K562 (cell line): ENCODE data around the gene SLC37A3. TPM values are rescaled to one million over a fixed set of nuclear protein-coding genes. Genes with fewer than 3 reads are reported as not detected.

Experiments
- CBX1 ChIP-seq: sonication (generic); IDR thresholded peaks from 2 replicates; pipeline ENCODE4 v1.6.1; 2016; ENCODE audit warnings: antibody characterized with exemption, low read depth, mild to moderate bottlenecking
- DNMT1 ChIP-seq: fragments of 450-650 bp; IDR thresholded peaks from 2 replicates; pipeline ENCODE4 v1.6.1; 2016; ENCODE audit warnings: antibody characterized with exemption, mild to moderate bottlenecking
- FOXA1 ChIP-seq: fragments of 450-650 bp; IDR thresholded peaks from 2 replicates; pipeline ENCODE4 v1.6.1; 2016; ENCODE audit warnings: mild to moderate bottlenecking, borderline replicate concordance
- KDM4B ChIP-seq, 2 experiments: fragments of 450-650 bp in 1 of 2; sonication (generic) in 1 of 2; IDR thresholded peaks; 2 replicates each; pipeline ENCODE4 v1.6.1; 2016 to 2017; ENCODE audit warnings: borderline replicate concordance in 2 of 2, antibody characterized with exemption in 1 of 2, low read depth in 1 of 2, mild to moderate bottlenecking in 1 of 2
- MYC ChIP-seq, 2 experiments: fragments of 250-450 bp in 1 of 2; sonication (Bioruptor Pico) in 1 of 2; IDR thresholded peaks; 2 replicates each; pipeline versions ENCODE4 v1.5.1 to v1.6.1; 2012 to 2021; ENCODE audit warnings: low read depth in 2 of 2, borderline replicate concordance in 1 of 2, improper control_type of control experiment in 1 of 2, low read length in 1 of 2, mild to moderate bottlenecking in 1 of 2, moderate library complexity in 1 of 2
- OTX1 ChIP-seq: fragments of 450-650 bp; formaldehyde crosslinking; IDR thresholded peaks from 2 replicates; pipeline ENCODE4 v1.4.0; 2022; ENCODE audit warnings: mild to moderate bottlenecking
- THRAP3 ChIP-seq: fragments of 450-650 bp; IDR thresholded peaks from 2 replicates; pipeline ENCODE4 v1.6.1; 2016; ENCODE audit warnings: mild to moderate bottlenecking, inconsistent platforms, borderline replicate concordance
- ZNF431 ChIP-seq: sonication (generic); formaldehyde crosslinking; IDR thresholded peaks from 2 replicates; pipeline ENCODE4 v1.8.0; 2022; ENCODE audit warnings: mild to moderate bottlenecking, missing genetic modification reagents
- ZNF586 ChIP-seq: fragments of 450-650 bp; formaldehyde crosslinking; conservative IDR thresholded peaks from 2 replicates; pipeline ENCODE4 v1.4.0; 2020; ENCODE audit warnings: mild to moderate bottlenecking, moderate library complexity
- polyA plus RNA-seq, 8 experiments: library from polyadenylated mRNA; depleted of rRNA in 4 of 8; stranded (reverse) in 5 of 8; unstranded in 3 of 8; fragments of >200 nt; fragmentation: Nextera tagmentation in 2 of 8; fragmentation: Illumina TruSeq in 1 of 8; extraction: Ambion mirVana in 2 of 8; extraction: Trizol in 1 of 8; gene quantifications; 2 replicates each; pipeline versions ENCODE4 v1.2.1 to v1.2.3, GENCODE V29; 2011 to 2014; ENCODE audit warnings: inconsistent platforms in 1 of 8, missing spikeins in 1 of 8
- total RNA-seq, 7 experiments: library from RNA; depleted of rRNA in 6 of 7; stranded (reverse); fragments of >200 nt in 6 of 7; fragmentation: Illumina TruSeq in 2 of 7; extraction: Trizol in 2 of 7; gene quantifications; 2 replicates each; pipeline versions ENCODE4 v1.2.1 to v1.2.3, GENCODE V29; 2011 to 2021; ENCODE audit warnings: low replicate concordance in 1 of 7
- TF ChIP-seq, protein P1 (sequence below), 2 experiments: fragments of 150-350 bp in 1 of 2; IDR thresholded peaks; 2 replicates each; pipeline ENCODE4 v1.6.1; 2012 to 2016; ENCODE audit warnings: low read depth in 2 of 2, low read length in 2 of 2, mild to moderate bottlenecking in 1 of 2, moderate library complexity in 1 of 2
- TF ChIP-seq, protein P2 (sequence below): sonication (generic); formaldehyde crosslinking; IDR thresholded peaks from 2 replicates; pipeline ENCODE4 v1.5.0; 2020; ENCODE audit warnings: missing genetic modification reagents
- TF ChIP-seq, protein P3 (sequence below): sonication (generic); formaldehyde crosslinking; IDR thresholded peaks from 2 replicates; pipeline ENCODE4 v1.9.0; 2022; ENCODE audit warnings: mild to moderate bottlenecking, missing genetic modification reagents
- TF ChIP-seq, protein P4 (sequence below): sonication (generic); formaldehyde crosslinking; IDR thresholded peaks from 2 replicates; pipeline ENCODE4 v1.8.0; 2022; ENCODE audit warnings: mild to moderate bottlenecking, missing genetic modification reagents
- TF ChIP-seq, protein P5 (sequence below): fragments of 250-450 bp; sonication (Bioruptor Pico); IDR thresholded peaks from 2 replicates; pipeline ENCODE4 v1.8.0; 2022; ENCODE audit warnings: inconsistent platforms

Gene SLC37A3
- total and polyA plus RNA-seq, 9 of the 15 experiments (the other 6 are each of a cell fraction or from before 2014, with no cell fraction given) = 11.7 to 59.1 (median 26.8) TPM

DNA sequence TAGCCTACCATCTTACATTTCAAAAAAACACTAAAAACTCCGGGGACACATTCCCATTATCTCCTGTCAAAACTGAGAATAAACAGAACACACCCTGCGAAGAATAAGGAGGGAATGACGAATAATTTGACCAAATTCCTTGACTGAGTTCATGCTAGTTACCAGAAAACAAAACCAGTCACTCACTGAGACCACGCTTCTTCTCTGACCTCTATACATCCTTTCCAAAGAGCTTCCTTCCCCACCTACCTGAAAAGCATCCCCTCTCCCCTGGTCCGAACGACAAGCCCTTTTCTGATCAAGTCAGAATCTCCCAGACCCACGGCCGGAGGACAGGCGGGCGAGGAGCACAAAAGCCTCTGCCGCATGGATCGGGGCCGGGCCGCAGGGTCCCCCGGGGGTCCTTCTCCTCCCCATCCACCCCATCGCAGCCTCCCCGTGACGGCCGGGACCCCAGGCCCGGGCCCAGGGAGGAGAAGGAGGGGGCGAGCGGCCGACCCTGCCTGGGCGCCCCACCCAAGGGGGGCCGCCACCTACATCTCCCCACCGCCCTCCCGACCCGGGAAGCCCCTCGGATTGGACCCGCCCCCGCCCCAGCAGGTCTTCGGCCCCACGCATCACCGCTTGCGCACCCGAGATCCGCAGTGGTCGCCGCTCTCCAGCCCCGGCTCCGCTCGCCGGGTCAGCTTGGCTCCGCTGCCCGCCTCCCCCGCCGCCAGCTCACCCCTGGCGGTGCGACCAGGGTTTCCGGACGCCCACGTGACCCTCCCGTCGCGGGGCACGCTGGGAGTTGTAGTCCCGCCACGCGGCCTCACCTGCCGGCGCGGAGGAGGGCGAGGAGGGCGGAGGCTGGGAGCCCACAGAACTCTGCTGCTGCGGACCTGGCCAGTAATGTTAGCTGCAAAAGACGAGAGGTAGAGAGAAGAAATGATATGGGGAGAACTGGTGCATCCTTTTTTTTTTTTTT, at the start of gene SLC37A3 (continued):
- TF ChIP-seq, protein P1, sequence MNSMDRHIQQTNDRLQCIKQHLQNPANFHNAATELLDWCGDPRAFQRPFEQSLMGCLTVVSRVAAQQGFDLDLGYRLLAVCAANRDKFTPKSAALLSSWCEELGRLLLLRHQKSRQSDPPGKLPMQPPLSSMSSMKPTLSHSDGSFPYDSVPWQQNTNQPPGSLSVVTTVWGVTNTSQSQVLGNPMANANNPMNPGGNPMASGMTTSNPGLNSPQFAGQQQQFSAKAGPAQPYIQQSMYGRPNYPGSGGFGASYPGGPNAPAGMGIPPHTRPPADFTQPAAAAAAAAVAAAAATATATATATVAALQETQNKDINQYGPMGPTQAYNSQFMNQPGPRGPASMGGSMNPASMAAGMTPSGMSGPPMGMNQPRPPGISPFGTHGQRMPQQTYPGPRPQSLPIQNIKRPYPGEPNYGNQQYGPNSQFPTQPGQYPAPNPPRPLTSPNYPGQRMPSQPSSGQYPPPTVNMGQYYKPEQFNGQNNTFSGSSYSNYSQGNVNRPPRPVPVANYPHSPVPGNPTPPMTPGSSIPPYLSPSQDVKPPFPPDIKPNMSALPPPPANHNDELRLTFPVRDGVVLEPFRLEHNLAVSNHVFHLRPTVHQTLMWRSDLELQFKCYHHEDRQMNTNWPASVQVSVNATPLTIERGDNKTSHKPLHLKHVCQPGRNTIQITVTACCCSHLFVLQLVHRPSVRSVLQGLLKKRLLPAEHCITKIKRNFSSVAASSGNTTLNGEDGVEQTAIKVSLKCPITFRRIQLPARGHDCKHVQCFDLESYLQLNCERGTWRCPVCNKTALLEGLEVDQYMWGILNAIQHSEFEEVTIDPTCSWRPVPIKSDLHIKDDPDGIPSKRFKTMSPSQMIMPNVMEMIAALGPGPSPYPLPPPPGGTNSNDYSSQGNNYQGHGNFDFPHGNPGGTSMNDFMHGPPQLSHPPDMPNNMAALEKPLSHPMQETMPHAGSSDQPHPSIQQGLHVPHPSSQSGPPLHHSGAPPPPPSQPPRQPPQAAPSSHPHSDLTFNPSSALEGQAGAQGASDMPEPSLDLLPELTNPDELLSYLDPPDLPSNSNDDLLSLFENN (IDR thresholded peaks at IDR 0.05; ENCODE audit: low read depth in 2 of 2, low read length in 2 of 2) = 0 out of 4 replicates have a peak, but pooled peaks of 1 of the 2 experiments have one; percentile 29
- no peak; the same call in 1 of the 2 replicates for TF ChIP-seq THRAP3
- no peak for TF ChIP-seq OTX1 (CRISPR knock-in tag)
- no peak for TF ChIP-seq FOXA1
- TF ChIP-seq, protein P2, sequence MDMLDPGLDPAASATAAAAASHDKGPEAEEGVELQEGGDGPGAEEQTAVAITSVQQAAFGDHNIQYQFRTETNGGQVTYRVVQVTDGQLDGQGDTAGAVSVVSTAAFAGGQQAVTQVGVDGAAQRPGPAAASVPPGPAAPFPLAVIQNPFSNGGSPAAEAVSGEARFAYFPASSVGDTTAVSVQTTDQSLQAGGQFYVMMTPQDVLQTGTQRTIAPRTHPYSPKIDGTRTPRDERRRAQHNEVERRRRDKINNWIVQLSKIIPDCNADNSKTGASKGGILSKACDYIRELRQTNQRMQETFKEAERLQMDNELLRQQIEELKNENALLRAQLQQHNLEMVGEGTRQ (CRISPR knock-in tag) = peak; percentile 99
- TF ChIP-seq CBX1 = no peak; the same call in none of the 2 replicates
- TF ChIP-seq ZNF431 (CRISPR knock-in tag) = 0 out of 2 replicates have a peak, but pooled peaks have one; percentile 54
- TF ChIP-seq ZNF586 (CRISPR knock-in tag) = no peak
- peak in 1 of 2 experiments; percentile 58; a peak in 1 of 4 replicates for TF ChIP-seq KDM4B (IDR thresholded peaks at IDR 0.05; ENCODE audit: borderline replicate concordance in 2 of 2, low read depth in 1 of 2)
- no peak for TF ChIP-seq DNMT1
- TF ChIP-seq, protein P3, sequence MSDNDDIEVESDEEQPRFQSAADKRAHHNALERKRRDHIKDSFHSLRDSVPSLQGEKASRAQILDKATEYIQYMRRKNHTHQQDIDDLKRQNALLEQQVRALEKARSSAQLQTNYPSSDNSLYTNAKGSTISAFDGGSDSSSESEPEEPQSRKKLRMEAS (CRISPR knock-in tag) = peak; percentile 95
- TF ChIP-seq MYC (IDR thresholded peaks at IDR 0.05; ENCODE audit: low read depth, low read length) = peak; percentile 79
- TF ChIP-seq MYC (CRISPR knock-in tag; IDR thresholded peaks at IDR 0.05; ENCODE audit: borderline replicate concordance, low read depth) = no peak
- TF ChIP-seq, protein P4, sequence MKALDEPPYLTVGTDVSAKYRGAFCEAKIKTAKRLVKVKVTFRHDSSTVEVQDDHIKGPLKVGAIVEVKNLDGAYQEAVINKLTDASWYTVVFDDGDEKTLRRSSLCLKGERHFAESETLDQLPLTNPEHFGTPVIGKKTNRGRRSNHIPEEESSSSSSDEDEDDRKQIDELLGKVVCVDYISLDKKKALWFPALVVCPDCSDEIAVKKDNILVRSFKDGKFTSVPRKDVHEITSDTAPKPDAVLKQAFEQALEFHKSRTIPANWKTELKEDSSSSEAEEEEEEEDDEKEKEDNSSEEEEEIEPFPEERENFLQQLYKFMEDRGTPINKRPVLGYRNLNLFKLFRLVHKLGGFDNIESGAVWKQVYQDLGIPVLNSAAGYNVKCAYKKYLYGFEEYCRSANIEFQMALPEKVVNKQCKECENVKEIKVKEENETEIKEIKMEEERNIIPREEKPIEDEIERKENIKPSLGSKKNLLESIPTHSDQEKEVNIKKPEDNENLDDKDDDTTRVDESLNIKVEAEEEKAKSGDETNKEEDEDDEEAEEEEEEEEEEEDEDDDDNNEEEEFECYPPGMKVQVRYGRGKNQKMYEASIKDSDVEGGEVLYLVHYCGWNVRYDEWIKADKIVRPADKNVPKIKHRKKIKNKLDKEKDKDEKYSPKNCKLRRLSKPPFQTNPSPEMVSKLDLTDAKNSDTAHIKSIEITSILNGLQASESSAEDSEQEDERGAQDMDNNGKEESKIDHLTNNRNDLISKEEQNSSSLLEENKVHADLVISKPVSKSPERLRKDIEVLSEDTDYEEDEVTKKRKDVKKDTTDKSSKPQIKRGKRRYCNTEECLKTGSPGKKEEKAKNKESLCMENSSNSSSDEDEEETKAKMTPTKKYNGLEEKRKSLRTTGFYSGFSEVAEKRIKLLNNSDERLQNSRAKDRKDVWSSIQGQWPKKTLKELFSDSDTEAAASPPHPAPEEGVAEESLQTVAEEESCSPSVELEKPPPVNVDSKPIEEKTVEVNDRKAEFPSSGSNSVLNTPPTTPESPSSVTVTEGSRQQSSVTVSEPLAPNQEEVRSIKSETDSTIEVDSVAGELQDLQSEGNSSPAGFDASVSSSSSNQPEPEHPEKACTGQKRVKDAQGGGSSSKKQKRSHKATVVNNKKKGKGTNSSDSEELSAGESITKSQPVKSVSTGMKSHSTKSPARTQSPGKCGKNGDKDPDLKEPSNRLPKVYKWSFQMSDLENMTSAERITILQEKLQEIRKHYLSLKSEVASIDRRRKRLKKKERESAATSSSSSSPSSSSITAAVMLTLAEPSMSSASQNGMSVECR (CRISPR knock-in tag) = no peak; the same call in 1 of the 2 replicates
- TF ChIP-seq, protein P5, sequence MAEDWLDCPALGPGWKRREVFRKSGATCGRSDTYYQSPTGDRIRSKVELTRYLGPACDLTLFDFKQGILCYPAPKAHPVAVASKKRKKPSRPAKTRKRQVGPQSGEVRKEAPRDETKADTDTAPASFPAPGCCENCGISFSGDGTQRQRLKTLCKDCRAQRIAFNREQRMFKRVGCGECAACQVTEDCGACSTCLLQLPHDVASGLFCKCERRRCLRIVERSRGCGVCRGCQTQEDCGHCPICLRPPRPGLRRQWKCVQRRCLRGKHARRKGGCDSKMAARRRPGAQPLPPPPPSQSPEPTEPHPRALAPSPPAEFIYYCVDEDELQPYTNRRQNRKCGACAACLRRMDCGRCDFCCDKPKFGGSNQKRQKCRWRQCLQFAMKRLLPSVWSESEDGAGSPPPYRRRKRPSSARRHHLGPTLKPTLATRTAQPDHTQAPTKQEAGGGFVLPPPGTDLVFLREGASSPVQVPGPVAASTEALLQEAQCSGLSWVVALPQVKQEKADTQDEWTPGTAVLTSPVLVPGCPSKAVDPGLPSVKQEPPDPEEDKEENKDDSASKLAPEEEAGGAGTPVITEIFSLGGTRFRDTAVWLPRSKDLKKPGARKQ = no peak
